ENCODE data around the gene TOX2. TPM values are rescaled to one million over a fixed set of nuclear protein-coding genes. Genes with fewer than 3 reads are reported as not detected.

The TOX2 gene
- total RNA-seq, 1 experiment from 2014 or later, result not detected

DNA sequence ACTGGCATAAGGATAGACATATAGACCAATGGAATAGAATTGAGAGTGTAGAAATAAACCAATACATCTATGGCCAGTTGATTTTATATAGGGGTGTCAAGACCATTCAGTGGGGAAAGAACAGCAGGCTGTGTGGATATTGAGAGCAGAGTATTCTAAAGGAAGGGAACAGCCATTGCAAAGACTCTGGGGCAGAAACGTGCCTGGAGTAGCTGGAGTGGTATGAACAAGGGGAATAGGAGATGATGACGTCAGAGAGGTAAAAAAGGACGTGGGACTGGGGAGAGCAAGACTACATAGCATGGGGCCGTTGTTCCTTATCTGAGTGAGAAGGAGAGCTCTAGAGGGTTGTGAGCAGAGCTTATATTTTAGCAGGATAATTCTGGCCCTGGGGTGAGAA, 85.2 kb downstream of the TOX2 start:
- CTCF ChIA-PET, result no interaction called here
- Mint-ChIP-seq H3K27ac (ENCODE audit: unreplicated experiment) (no peak overlapping the region), H3K9me3 (ENCODE audit: low read depth, unreplicated experiment) (peaks cover 2% of the 10 kb centered on the region), H3K27me3 (ENCODE audit: unreplicated experiment) (peaks cover 56% of the 10 kb centered on the region), H3K4me3 (ENCODE audit: low read depth, unreplicated experiment) (no peak overlapping the region), H3K36me3 (ENCODE audit: insufficient read depth, unreplicated experiment) (no peaks in the 10 kb centered on the region), H3K4me1 (ENCODE audit: low read depth, unreplicated experiment) (no peaks in the 10 kb centered on the region)
- BruUV-seq (replicated peaks), result no TSS peak
- no peak for DNase-seq
- TF ChIP-seq, protein P1, sequence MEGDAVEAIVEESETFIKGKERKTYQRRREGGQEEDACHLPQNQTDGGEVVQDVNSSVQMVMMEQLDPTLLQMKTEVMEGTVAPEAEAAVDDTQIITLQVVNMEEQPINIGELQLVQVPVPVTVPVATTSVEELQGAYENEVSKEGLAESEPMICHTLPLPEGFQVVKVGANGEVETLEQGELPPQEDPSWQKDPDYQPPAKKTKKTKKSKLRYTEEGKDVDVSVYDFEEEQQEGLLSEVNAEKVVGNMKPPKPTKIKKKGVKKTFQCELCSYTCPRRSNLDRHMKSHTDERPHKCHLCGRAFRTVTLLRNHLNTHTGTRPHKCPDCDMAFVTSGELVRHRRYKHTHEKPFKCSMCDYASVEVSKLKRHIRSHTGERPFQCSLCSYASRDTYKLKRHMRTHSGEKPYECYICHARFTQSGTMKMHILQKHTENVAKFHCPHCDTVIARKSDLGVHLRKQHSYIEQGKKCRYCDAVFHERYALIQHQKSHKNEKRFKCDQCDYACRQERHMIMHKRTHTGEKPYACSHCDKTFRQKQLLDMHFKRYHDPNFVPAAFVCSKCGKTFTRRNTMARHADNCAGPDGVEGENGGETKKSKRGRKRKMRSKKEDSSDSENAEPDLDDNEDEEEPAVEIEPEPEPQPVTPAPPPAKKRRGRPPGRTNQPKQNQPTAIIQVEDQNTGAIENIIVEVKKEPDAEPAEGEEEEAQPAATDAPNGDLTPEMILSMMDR (IDR thresholded peaks at IDR 0.05; ENCODE audit: unreplicated experiment), result no peak
- intact Hi-C loops (cut with micrococcal nuclease; ENCODE audit: unreplicated experiment), result no loop called here

DNA sequence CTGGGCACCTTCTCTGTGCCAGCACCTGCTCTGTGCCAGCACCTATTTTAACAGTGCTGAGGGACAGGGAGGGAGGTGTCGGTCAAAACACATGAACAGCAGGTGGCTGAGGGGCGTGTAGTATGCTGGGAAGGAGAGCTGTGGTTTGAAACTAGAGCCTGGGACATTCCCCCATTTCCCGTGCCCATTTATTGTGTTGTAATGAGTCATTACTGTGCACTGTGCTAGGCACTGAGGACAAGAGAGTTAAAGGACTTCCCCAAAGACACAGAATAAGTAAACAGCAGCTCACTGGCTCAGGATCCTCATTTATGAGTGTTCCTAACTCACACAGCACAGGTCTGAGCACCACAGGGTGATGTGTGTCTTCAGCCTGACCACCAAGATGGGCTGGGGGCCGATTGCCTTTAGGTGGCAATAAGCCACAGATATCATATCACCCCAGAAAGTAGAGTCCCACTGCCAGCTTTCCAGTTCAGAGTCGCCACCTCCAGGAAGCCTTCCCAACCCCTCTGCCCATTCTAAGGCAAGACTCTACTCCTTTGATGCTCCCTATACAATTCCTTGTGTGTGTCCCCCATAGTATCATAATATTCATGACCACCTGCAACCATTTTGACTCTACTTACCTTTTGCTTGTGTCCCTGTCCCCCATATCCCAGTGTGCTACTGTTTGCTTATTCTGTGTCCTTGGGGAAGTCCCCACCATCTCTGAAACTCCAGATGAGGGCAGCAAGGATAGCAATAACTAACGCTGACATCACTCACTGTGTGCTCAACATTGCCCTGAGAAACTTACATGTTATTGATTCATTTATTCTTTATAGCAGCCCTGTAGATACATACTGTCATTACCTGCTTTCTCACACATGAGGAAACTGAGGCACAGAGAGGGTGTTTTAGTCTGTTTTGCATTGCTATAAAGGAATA, 87.3 kb downstream of the TOX2 start:
- Mint-ChIP-seq H3K4me1 (ENCODE audit: low read depth, unreplicated experiment) (no peaks in the 10 kb centered on the region), H3K27me3 (ENCODE audit: unreplicated experiment) (peaks cover 75% of the 10 kb centered on the region)

DNA sequence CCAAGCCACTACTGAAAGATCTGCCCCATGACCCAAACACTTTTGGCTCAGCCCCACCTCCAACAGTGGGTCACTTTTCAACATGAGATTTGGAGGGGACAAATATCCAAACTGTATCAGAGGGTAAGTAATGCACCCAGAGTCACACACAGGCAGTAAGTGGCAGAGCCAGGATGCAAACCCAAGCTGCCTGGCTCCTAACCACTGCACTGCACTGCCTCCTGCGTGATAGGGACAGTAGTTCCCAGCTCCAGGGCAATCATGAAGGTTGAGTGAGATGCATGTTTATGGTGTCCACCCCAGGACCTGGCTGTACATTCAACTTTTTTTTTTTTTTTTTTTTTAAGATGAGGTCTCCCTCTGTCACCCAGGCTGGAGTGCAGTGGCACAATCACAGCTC, 88.2 kb downstream of the TOX2 start:
- no TSS peak for BruUV-seq (replicated peaks)
- Mint-ChIP-seq H3K9me3 (ENCODE audit: low read depth, unreplicated experiment) (peaks cover 2% of the 10 kb centered on the region), H3K27ac (ENCODE audit: unreplicated experiment) (no peak overlapping the region), H3K27me3 (ENCODE audit: unreplicated experiment) (peaks cover 75% of the 10 kb centered on the region), H3K4me3 (ENCODE audit: low read depth, unreplicated experiment) (no peak overlapping the region), H3K36me3 (ENCODE audit: insufficient read depth, unreplicated experiment) (no peaks in the 10 kb centered on the region), H3K4me1 (ENCODE audit: low read depth, unreplicated experiment) (no peaks in the 10 kb centered on the region)
- no peak for DNase-seq
- intact Hi-C loops (cut with micrococcal nuclease; ENCODE audit: unreplicated experiment), result no loop called here
- CTCF ChIA-PET, result interaction anchor here (0.7 kb wide), 1 partner anchor 114 kb away, joined by 5 read pairs; no protein-coding TSS in a partner anchor
- TF ChIP-seq, protein P1 (IDR thresholded peaks at IDR 0.05; ENCODE audit: unreplicated experiment), result no peak

More for the DNA sequence above, 87.3 kb downstream of the TOX2 start:
- no TSS peak for BruUV-seq (replicated peaks)
- CTCF ChIA-PET, result no interaction called here
- TF ChIP-seq, protein P1 (IDR thresholded peaks at IDR 0.05; ENCODE audit: unreplicated experiment), result no peak
- Mint-ChIP-seq H3K4me3 (ENCODE audit: low read depth, unreplicated experiment) (no peak overlapping the region), H3K27ac (ENCODE audit: unreplicated experiment) (no peak overlapping the region), H3K9me3 (ENCODE audit: low read depth, unreplicated experiment) (peaks cover 2% of the 10 kb centered on the region), H3K36me3 (ENCODE audit: insufficient read depth, unreplicated experiment) (no peaks in the 10 kb centered on the region)
- no peak for DNase-seq
- intact Hi-C loops (cut with micrococcal nuclease; ENCODE audit: unreplicated experiment), result no loop called here

DNA sequence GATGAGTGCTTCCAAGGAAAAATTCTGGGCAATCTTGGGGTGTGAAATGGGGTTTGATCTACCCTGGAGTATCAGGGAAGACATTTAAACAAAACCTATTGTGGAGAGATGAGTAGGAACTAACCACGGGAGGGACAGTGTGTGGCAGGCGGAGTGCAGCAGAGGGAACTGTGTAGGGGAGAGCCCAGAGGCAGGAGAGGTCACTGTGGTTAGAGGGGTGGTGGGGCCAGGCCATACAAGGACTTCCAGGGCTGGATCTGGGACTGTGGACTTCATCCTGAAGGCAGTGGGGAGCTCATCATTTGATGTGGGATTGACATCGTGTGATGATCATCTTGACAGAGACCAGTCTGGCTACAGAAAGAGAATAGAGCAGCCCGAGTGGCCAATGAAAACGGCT, 89.0 kb downstream of the TOX2 start:
- no peak overlapping the region for H3K27ac Mint-ChIP-seq (ENCODE audit: unreplicated experiment)
- no TSS peak for BruUV-seq (replicated peaks)
- CTCF ChIA-PET, result interaction anchor here (0.7 kb wide), 1 partner anchor 113 kb away, joined by 5 read pairs; no protein-coding TSS in a partner anchor
- intact Hi-C loops (cut with micrococcal nuclease; ENCODE audit: unreplicated experiment), result no loop called here
- TF ChIP-seq, protein P1 (IDR thresholded peaks at IDR 0.05; ENCODE audit: unreplicated experiment), result no peak
- no peak for DNase-seq
- no peak overlapping the region for H3K4me3 Mint-ChIP-seq (ENCODE audit: low read depth, unreplicated experiment)
- H3K4me1 Mint-ChIP-seq (ENCODE audit: low read depth, unreplicated experiment), result no peaks in the 10 kb centered on the region
- peaks cover 2% of the 10 kb centered on the region for H3K9me3 Mint-ChIP-seq (ENCODE audit: low read depth, unreplicated experiment)
- H3K36me3 Mint-ChIP-seq (ENCODE audit: insufficient read depth, unreplicated experiment), result no peaks in the 10 kb centered on the region
- peaks cover 75% of the 10 kb centered on the region for H3K27me3 Mint-ChIP-seq (ENCODE audit: unreplicated experiment)
